GM12891 (cell line): ENCODE data around the gene CNTNAP4.

Experiments
- PAX5 ChIP-seq: IDR thresholded peaks from 2 replicates; pipeline ENCODE4 v1.6.1; 2011; ENCODE audit warnings: low read length, moderate library complexity, mild to moderate bottlenecking; ENCODE audit not compliant: insufficient read depth, severe bottlenecking
- POLR2A ChIP-seq: IDR thresholded peaks from 2 replicates; pipeline ENCODE4 v1.6.1; 2011; ENCODE audit warnings: low read depth, low read length, control low read depth
- POLR2AphosphoS5 ChIP-seq: IDR thresholded peaks from 2 replicates; pipeline ENCODE4 v1.6.1; 2011; ENCODE audit warnings: low read depth, low read length, control low read depth
- POU2F2 ChIP-seq: IDR thresholded peaks from 2 replicates; pipeline ENCODE4 v1.6.1; 2011; ENCODE audit warnings: low read depth, mild to moderate bottlenecking, control low read depth, low read length, moderate library complexity
- SPI1 ChIP-seq: IDR thresholded peaks from 2 replicates; pipeline ENCODE4 v1.6.1; 2011; ENCODE audit warnings: low read depth, low read length, control low read depth
- TAF1 ChIP-seq: IDR thresholded peaks from 2 replicates; pipeline ENCODE4 v1.6.1; 2011; ENCODE audit warnings: low read depth, low read length, control low read depth

GRCh38 chr16:76428858-76429257 is 151.7 kb downstream of the CNTNAP4 start:
- no peak for TF ChIP-seq POLR2A
- no peak for TF ChIP-seq POLR2AphosphoS5
- no peak for TF ChIP-seq TAF1
- no peak for TF ChIP-seq SPI1
- TF ChIP-seq PAX5 = no peak
- TF ChIP-seq POU2F2 = no peak
